NCI-H1436 (cell line): Measurements from ENCODE around the gene KLF15.
"Not testable (repeated sequence)": the region's sequence is repeated elsewhere in the genome, so short reads cannot be mapped to it uniquely, and the experiment has no call there.

Experiments used
- DNase-seq: peaks from one replicate; lab custom pipeline; 2025; lab: John Stamatoyannopoulos, UW

KLF15 gene

GRCh38 chr3:126346466-126346865 is 10.7 kb downstream of the KLF15 start:
- DNase-seq = no peak

- DNase-seq = no peak
These were observed 11.4 kb downstream of the KLF15 start for GRCh38 chr3:126345641-126346460.

- no peak for DNase-seq
These were observed 12.0 kb downstream of the KLF15 start for GRCh38 chr3:126345231-126345630.

GRCh38 chr3:126344380-126345041 is 12.7 kb downstream of the KLF15 start:
- no peak for DNase-seq

GRCh38 chr3:126343649-126344035 is 13.6 kb downstream of the KLF15 start:
- no peak for DNase-seq

GRCh38 chr3:126342991-126343648 is 14.1 kb downstream of the KLF15 start:
- DNase-seq = no peak

- DNase-seq = no peak
These were observed 15.0 kb downstream of the KLF15 start for GRCh38 chr3:126342211-126342610.

- DNase-seq = no peak
These were observed 15.5 kb downstream of the KLF15 start for GRCh38 chr3:126341755-126342150.

- DNase-seq = no peak
These were observed 16.1 kb downstream of the KLF15 start for GRCh38 chr3:126340943-126341754.

GRCh38 chr3:126340596-126340942 is 16.6 kb downstream of the KLF15 start:
- no peak for DNase-seq

- no peak for DNase-seq
These were observed 17.1 kb downstream of the KLF15 start for GRCh38 chr3:126340081-126340511.

GRCh38 chr3:126339466-126339865 is 17.7 kb downstream of the KLF15 start:
- DNase-seq = no peak

- DNase-seq = no peak
These were observed 18.4 kb downstream of the KLF15 start for GRCh38 chr3:126338790-126339288.

GRCh38 chr3:126337980-126338651 is 19.1 kb downstream of the KLF15 start:
- no peak for DNase-seq

- DNase-seq = not testable (repeated sequence)
These were observed 25.3 kb downstream of the KLF15 start for GRCh38 chr3:126331812-126332336.

GRCh38 chr3:126329927-126330725 is 27.1 kb downstream of the KLF15 start:
- DNase-seq = no peak

GRCh38 chr3:126326629-126327028 is 30.6 kb downstream of the KLF15 start:
- DNase-seq = no peak

GRCh38 chr3:126322181-126322967 is 34.8 kb downstream of the KLF15 start:
- no peak for DNase-seq

GRCh38 chr3:126321490-126321889 is 35.7 kb downstream of the KLF15 start:
- no peak for DNase-seq
